ENCODE measurements around the gene ZNF782. TPM values are rescaled to one million over a fixed set of nuclear protein-coding genes. Genes with fewer than 3 reads are reported as not detected.

Gene ZNF782
- total and polyA plus RNA-seq, 7 experiments from 2014 or later = 1.5 to 12.4 (median 6.3) TPM

DNA sequence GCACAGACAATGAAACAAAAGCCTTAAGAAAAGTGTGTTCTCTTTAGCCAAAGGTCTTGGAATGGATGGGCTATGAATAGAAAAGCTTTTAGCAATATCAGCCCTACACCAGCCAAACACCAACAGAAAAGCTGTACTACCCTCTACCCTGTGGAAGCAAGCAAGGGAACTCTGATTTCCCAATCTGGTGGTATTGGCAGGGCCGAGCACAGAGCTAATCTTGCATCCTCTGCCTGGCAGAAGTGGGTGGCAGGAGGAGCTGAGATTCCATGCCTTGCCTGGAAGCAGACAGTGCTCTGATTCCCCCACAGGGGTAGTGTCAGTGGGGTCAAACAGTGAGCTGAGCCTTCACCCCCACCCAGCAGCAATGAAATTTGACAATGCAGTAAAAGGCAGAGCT is 29.6 kb upstream of the ZNF782 start:
- H3K36me3 ChIP-seq (ENCODE audit: control insufficient read depth in 2 of 3, insufficient read depth in 3 of 3, low read length in 3 of 3) = no peaks in the 10 kb centered on the region
- Mint-ChIP-seq H3K36me3 (peaks cover 3 to 31% (median 27%) of the 10 kb centered on the region in 5 donors), H3K27ac (no peak overlapping the region), H3K4me3 (no peak overlapping the region), H3K4me1 (no peaks in the 10 kb centered on the region), H3K27me3 (peaks cover 4 to 21% (median 10%) of the 10 kb centered on the region in 5 donors), H3K9me3 (peaks cover 0 to 39% (median 8%) of the 10 kb centered on the region in 11 donors)
- H3K4me1 ChIP-seq (ENCODE audit: control insufficient read depth in 2 of 2, insufficient read depth in 2 of 2, low read length in 2 of 2) = no peaks in the 10 kb centered on the region
- ChIA-PET POLR2A (no interaction called here), CTCF (no interaction called here)
- no peak for DNase-seq
- intact Hi-C loops (cut with micrococcal nuclease) = loop anchor here in 1 of 2 donors (2.0 kb wide), 1 partner anchor 17 kb away; no protein-coding TSS in a partner anchor
- H3K4me3 ChIP-seq (ENCODE audit: low read length) = no peak overlapping the region
- H3K27ac ChIP-seq (ENCODE audit: low read depth, low read length) = no peak overlapping the region
- ATAC-seq = no peak
- H3K9me3 ChIP-seq (ENCODE audit: control insufficient read depth in 2 of 3, low read length in 3 of 3) = no peaks in the 10 kb centered on the region
- no peaks in the 10 kb centered on the region for H3K27me3 ChIP-seq (ENCODE audit: control insufficient read depth in 2 of 2, insufficient read depth in 2 of 2, low read length in 2 of 2)

DNA sequence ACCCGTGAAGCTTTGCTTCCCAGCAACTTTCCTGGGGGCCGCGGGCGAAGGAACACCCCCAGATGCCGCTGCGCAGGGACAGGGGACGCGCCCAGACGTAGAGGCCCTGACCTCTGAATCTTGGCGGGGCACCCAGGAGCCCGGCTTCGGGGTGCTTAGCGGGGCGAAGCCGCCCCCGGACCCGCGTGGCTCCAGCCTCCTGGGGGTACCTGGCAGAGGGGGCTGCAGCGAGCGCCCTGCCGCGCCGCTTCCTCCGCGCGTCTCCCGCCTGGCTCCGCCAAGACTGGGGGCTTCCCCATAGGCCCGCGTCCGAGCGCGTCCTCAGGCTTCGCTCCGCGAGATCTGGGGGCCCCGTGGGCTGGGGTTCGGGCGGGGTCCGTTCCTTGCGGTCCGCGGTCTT is 23.0 kb upstream of the ZNF782 start:
- H3K27ac Mint-ChIP-seq = no peak overlapping the region
- Histone ChIP-seq H3K27me3 (ENCODE audit: control insufficient read depth in 2 of 2, insufficient read depth in 2 of 2, low read length in 2 of 2) (peaks cover 0 to 12% of the 10 kb centered on the region in 2 donors), H3K27ac (ENCODE audit: low read depth, low read length) (no peak overlapping the region), H3K9me3 (ENCODE audit: control insufficient read depth in 2 of 3, low read length in 3 of 3) (no peaks in the 10 kb centered on the region), H3K4me3 (ENCODE audit: low read length) (no peak overlapping the region), H3K4me1 (ENCODE audit: control insufficient read depth in 2 of 2, insufficient read depth in 2 of 2, low read length in 2 of 2) (peaks cover 9 to 16% of the 10 kb centered on the region in 2 donors), H3K36me3 (ENCODE audit: control insufficient read depth in 2 of 3, insufficient read depth in 3 of 3, low read length in 3 of 3) (no peaks in the 10 kb centered on the region)
- POLR2A ChIA-PET = no interaction called here
- no peak for ATAC-seq
- intact Hi-C loops (cut with micrococcal nuclease) = no loop called here
- DNase-seq = no peak
- peaks cover 40 to 65% (median 63%) of the 10 kb centered on the region in 5 donors for H3K27me3 Mint-ChIP-seq
- peak overlapping the region in 2 of 10 donors; percentile 36 to 39 for H3K4me3 Mint-ChIP-seq
- peaks cover 0 to 49% (median 14%) of the 10 kb centered on the region in 11 donors for H3K9me3 Mint-ChIP-seq
- CTCF ChIA-PET = no interaction called here
- peaks cover 0 to 4% (median 0%) of the 10 kb centered on the region in 5 donors for H3K36me3 Mint-ChIP-seq
- peaks cover 12 to 34% (median 18%) of the 10 kb centered on the region in 7 donors for H3K4me1 Mint-ChIP-seq

DNA sequence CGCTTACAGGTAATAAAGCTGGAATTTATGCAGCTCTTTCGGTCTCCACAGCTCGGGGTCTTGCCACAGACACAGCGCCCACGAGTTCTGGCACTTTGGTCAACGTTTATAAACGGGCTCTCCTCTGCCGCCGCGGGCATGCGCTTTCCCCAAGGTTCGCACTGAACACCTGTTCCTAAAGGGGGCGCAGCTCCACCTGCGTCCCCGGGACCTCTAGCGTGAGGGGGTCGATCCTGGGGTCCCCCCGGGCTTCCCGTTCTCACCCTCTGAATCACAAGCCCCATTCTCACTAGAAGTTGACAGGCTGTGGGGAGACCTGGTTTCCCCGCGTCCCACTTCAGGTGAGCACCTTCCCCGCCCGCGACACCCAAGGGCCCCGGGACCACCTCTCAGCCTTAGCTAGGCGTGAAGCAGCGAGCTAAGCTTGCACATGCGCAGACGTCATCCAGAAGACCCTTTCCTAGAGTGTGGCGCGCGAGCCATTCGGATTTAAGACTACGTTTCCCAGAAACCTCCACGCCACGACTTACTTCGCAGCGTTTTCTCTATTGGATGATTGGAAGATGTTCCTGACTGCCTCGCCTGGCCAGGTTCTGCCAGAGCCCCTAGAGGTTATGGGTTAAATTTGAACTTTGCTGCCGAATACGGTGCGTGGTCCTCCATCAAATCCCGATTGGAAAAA is 21.3 kb upstream of the ZNF782 start:
- peak overlapping the region; percentile 68 to 93 (median 82) for H3K4me3 Mint-ChIP-seq
- ATAC-seq (peak; percentile 40), DNase-seq (peak in 5 of 9 donors; percentile 3 to 38 (median 11))
- peaks cover 12 to 34% (median 18%) of the 10 kb centered on the region in 7 donors for H3K4me1 Mint-ChIP-seq
- H3K27ac Mint-ChIP-seq = peak overlapping the region in 3 of 9 donors; percentile 34 to 40 (median 35)
- H3K27me3 Mint-ChIP-seq = peaks cover 40 to 71% (median 59%) of the 10 kb centered on the region in 5 donors
- H3K36me3 Mint-ChIP-seq = peaks cover 0 to 4% (median 0%) of the 10 kb centered on the region in 5 donors
- peaks cover 0 to 44% (median 11%) of the 10 kb centered on the region in 11 donors for H3K9me3 Mint-ChIP-seq
- peaks cover 9 to 16% of the 10 kb centered on the region in 2 donors for H3K4me1 ChIP-seq (ENCODE audit: control insufficient read depth in 2 of 2, insufficient read depth in 2 of 2, low read length in 2 of 2)
- intact Hi-C loops (cut with micrococcal nuclease) = no loop called here
- POLR2A ChIA-PET = no interaction called here
- H3K4me3 ChIP-seq (ENCODE audit: low read length) = peak overlapping the region; percentile 63
- no peak overlapping the region for H3K27ac ChIP-seq (ENCODE audit: low read depth, low read length)
- H3K36me3 ChIP-seq (ENCODE audit: control insufficient read depth in 2 of 3, insufficient read depth in 3 of 3, low read length in 3 of 3) = no peaks in the 10 kb centered on the region
- CTCF ChIA-PET = interaction anchor here (1.6 kb wide), 1 partner anchor 19 kb away, joined by 5 read pairs; no protein-coding TSS in a partner anchor
- peaks cover 0 to 12% of the 10 kb centered on the region in 2 donors for H3K27me3 ChIP-seq (ENCODE audit: control insufficient read depth in 2 of 2, insufficient read depth in 2 of 2, low read length in 2 of 2)
- H3K9me3 ChIP-seq (ENCODE audit: control insufficient read depth in 2 of 3, low read length in 3 of 3) = no peaks in the 10 kb centered on the region

DNA sequence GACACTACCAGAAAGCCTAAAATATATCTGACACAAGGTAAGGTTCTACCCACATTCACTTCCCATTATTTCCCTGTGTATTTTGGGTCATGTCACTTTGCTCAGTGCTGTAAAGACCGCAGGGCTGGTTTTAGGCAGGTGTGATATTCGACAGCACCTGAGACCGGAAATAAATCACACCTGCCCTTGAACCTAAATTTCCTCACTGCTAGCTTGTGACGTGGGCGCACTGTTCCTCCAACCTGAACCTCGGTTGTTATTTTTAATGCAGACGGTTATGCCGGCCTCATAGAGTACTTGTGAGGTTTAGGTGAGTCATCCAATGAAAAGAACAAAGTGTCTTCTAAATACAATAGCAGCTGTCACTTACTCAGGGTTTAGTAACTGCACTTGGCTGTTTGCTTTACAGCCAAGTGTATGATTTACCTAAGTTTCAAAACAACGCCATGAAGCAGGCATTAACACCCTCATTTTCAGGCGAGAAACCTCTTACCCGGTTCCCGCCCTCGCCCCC is 20.7 kb upstream of the ZNF782 start:
- H3K36me3 ChIP-seq (ENCODE audit: control insufficient read depth in 2 of 3, insufficient read depth in 3 of 3, low read length in 3 of 3) = no peaks in the 10 kb centered on the region
- H3K9me3 ChIP-seq (ENCODE audit: control insufficient read depth in 2 of 3, low read length in 3 of 3) = no peaks in the 10 kb centered on the region
- intact Hi-C loops (cut with micrococcal nuclease) = no loop called here
- Mint-ChIP-seq H3K27ac (peak overlapping the region in 3 of 9 donors; percentile 35 to 72 (median 40)), H3K4me1 (peaks cover 12 to 34% (median 18%) of the 10 kb centered on the region in 7 donors), H3K9me3 (peaks cover 0 to 39% (median 9%) of the 10 kb centered on the region in 11 donors), H3K27me3 (peaks cover 40 to 71% (median 55%) of the 10 kb centered on the region in 5 donors), H3K36me3 (peaks cover 0 to 4% (median 0%) of the 10 kb centered on the region in 5 donors), H3K4me3 (peak overlapping the region; percentile 68 to 93 (median 82))
- ChIA-PET POLR2A (no interaction called here), CTCF (interaction anchor here (1.6 kb wide), 1 partner anchor 18 kb away, joined by 5 read pairs; no protein-coding TSS in a partner anchor)
- H3K4me1 ChIP-seq (ENCODE audit: control insufficient read depth in 2 of 2, insufficient read depth in 2 of 2, low read length in 2 of 2) = peaks cover 9 to 16% of the 10 kb centered on the region in 2 donors
- H3K4me3 ChIP-seq (ENCODE audit: low read length) = peak overlapping the region; percentile 63
- no peak overlapping the region for H3K27ac ChIP-seq (ENCODE audit: low read depth, low read length)
- DNase-seq (peak in 6 of 9 donors; percentile 16 to 49 (median 27)), ATAC-seq (peak; percentile 80)
- H3K27me3 ChIP-seq (ENCODE audit: control insufficient read depth in 2 of 2, insufficient read depth in 2 of 2, low read length in 2 of 2) = peaks cover 0 to 12% of the 10 kb centered on the region in 2 donors

DNA sequence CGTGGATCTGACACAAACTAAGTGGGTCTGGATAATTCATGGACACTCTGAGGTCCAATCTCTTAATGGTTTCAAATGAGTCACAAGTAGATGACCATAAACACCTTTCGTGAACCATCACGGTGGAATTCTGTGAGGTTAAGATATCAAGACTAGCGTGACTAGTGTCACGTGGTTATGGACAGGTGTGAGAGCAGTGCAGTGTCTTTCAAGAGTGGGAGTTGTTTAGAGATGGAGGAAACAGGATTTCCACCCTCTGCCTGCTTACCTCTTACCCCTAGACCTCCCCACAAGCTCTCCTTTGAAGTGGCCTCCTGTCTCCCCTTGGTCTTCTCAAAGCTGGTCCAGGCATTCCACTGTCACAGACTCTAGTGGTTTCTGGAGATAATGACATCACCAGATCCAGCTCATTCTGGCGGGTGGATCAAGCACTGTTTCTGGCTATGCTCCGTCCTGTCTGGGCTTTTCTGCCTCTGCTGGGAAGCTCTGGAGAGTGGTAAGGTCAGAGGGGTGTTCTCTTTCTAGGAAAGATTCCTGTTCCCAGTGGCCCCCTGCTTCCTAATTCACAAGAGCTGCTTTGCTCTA is 20.0 kb upstream of the ZNF782 start:
- Mint-ChIP-seq H3K27me3 (peaks cover 39 to 64% (median 50%) of the 10 kb centered on the region in 5 donors), H3K9me3 (peaks cover 0 to 35% (median 9%) of the 10 kb centered on the region in 11 donors), H3K4me3 (peak overlapping the region in 2 of 10 donors; percentile 42 to 74), H3K4me1 (peaks cover 12 to 34% (median 18%) of the 10 kb centered on the region in 7 donors), H3K36me3 (peaks cover 0 to 4% (median 0%) of the 10 kb centered on the region in 5 donors), H3K27ac (no peak overlapping the region)
- POLR2A ChIA-PET = no interaction called here
- Histone ChIP-seq H3K4me1 (ENCODE audit: control insufficient read depth in 2 of 2, insufficient read depth in 2 of 2, low read length in 2 of 2) (peaks cover 9 to 16% of the 10 kb centered on the region in 2 donors), H3K27me3 (ENCODE audit: control insufficient read depth in 2 of 2, insufficient read depth in 2 of 2, low read length in 2 of 2) (peaks cover 0 to 12% of the 10 kb centered on the region in 2 donors), H3K4me3 (ENCODE audit: low read length) (no peak overlapping the region), H3K36me3 (ENCODE audit: control insufficient read depth in 2 of 3, insufficient read depth in 3 of 3, low read length in 3 of 3) (no peaks in the 10 kb centered on the region), H3K27ac (ENCODE audit: low read depth, low read length) (no peak overlapping the region), H3K9me3 (ENCODE audit: control insufficient read depth in 2 of 3, low read length in 3 of 3) (no peaks in the 10 kb centered on the region)
- DNase-seq = no peak
- intact Hi-C loops (cut with micrococcal nuclease) = no loop called here
- no peak for ATAC-seq
- CTCF ChIA-PET = interaction anchor here (1.6 kb wide), 1 partner anchor 17 kb away, joined by 5 read pairs; no protein-coding TSS in a partner anchor

DNA sequence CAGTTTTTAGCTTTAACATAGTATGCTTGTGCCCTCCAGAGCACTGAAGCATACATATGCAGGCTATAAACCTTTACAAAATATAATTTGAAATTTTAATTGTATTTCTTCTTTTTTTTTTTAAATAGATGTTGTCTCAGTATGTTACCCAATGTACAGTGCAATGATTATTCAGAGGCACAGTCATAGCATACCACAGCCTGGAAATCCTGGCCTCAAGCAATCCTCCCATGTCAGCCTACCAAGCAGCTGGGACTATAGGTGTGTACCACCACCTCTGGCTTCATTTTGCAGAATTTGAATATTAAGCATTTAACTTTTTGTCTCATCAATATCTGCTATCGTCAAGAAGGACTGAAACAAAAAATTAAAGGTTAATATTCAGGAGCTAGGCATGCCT is 16.9 kb upstream of the ZNF782 start:
- intact Hi-C loops (cut with micrococcal nuclease) = no loop called here
- peaks cover 8 to 27% (median 14%) of the 10 kb centered on the region in 7 donors for H3K4me1 Mint-ChIP-seq
- H3K9me3 Mint-ChIP-seq = peaks cover 0 to 8% (median 1%) of the 10 kb centered on the region in 11 donors
- peaks cover 0 to 12% of the 10 kb centered on the region in 2 donors for H3K27me3 ChIP-seq (ENCODE audit: control insufficient read depth in 2 of 2, insufficient read depth in 2 of 2, low read length in 2 of 2)
- ChIA-PET POLR2A (no interaction called here), CTCF (no interaction called here)
- H3K27ac ChIP-seq (ENCODE audit: low read depth, low read length) = no peak overlapping the region
- peaks cover 27 to 37% (median 27%) of the 10 kb centered on the region in 5 donors for H3K27me3 Mint-ChIP-seq
- H3K27ac Mint-ChIP-seq = no peak overlapping the region
- peaks cover 9 to 16% of the 10 kb centered on the region in 2 donors for H3K4me1 ChIP-seq (ENCODE audit: control insufficient read depth in 2 of 2, insufficient read depth in 2 of 2, low read length in 2 of 2)
- H3K4me3 Mint-ChIP-seq = no peak overlapping the region
- ATAC-seq = no peak
- H3K9me3 ChIP-seq (ENCODE audit: control insufficient read depth in 2 of 3, low read length in 3 of 3) = no peaks in the 10 kb centered on the region
- DNase-seq = no peak
- H3K36me3 ChIP-seq (ENCODE audit: control insufficient read depth in 2 of 3, insufficient read depth in 3 of 3, low read length in 3 of 3) = no peaks in the 10 kb centered on the region
- H3K36me3 Mint-ChIP-seq = peaks cover 0 to 4% (median 0%) of the 10 kb centered on the region in 5 donors
- H3K4me3 ChIP-seq (ENCODE audit: low read length) = no peak overlapping the region
